ENCODE data around the gene COTL1.
"Not testable (repeated sequence)": the region's sequence is repeated elsewhere in the genome, so short reads cannot be mapped to it uniquely, and the experiment has no call there.

Gene COTL1

GRCh38 chr16:84641643-84642358, 23.9 kb upstream of the COTL1 start:
- no peak for DNase-seq

GRCh38 chr16:84640145-84640544, 22.3 kb upstream of the COTL1 start:
- no peak for DNase-seq

GRCh38 chr16:84638231-84638806, 20.4 kb upstream of the COTL1 start:
- DNase-seq: no peak

GRCh38 chr16:84637709-84638108, 19.8 kb upstream of the COTL1 start:
- DNase-seq: no peak

GRCh38 chr16:84635702-84636101, 17.8 kb upstream of the COTL1 start:
- DNase-seq: no peak

GRCh38 chr16:84633622-84634021, 15.7 kb upstream of the COTL1 start:
- DNase-seq: no peak

GRCh38 chr16:84632862-84633261, 15.0 kb upstream of the COTL1 start:
- not testable (repeated sequence) for DNase-seq

GRCh38 chr16:84631886-84632285, 14.0 kb upstream of the COTL1 start:
- no peak for DNase-seq

GRCh38 chr16:84631153-84631466, 13.2 kb upstream of the COTL1 start:
- no peak for DNase-seq

- DNase-seq: no peak
Measured at GRCh38 chr16:84630446-84631152, 12.7 kb upstream of the COTL1 start.

GRCh38 chr16:84630009-84630408, 12.1 kb upstream of the COTL1 start:
- DNase-seq: no peak

- DNase-seq: no peak
Measured at GRCh38 chr16:84629580-84629979, 11.7 kb upstream of the COTL1 start.

GRCh38 chr16:84628226-84628731, 10.4 kb upstream of the COTL1 start:
- no peak for DNase-seq

- no peak for DNase-seq
Measured at GRCh38 chr16:84625556-84625955, 7.7 kb upstream of the COTL1 start.

- not testable (repeated sequence) for DNase-seq
Measured at GRCh38 chr16:84620913-84621312, 3.0 kb upstream of the COTL1 start.

GRCh38 chr16:84618581-84619460, 943 bp upstream of the COTL1 start:
- DNase-seq: no peak

- DNase-seq: no peak
Measured at GRCh38 chr16:84617041-84617790, 662 bp downstream of the COTL1 start.

- no peak for DNase-seq
Measured at GRCh38 chr16:84616515-84616914, 1.4 kb downstream of the COTL1 start.

GRCh38 chr16:84614968-84615813, 2.7 kb downstream of the COTL1 start:
- DNase-seq: no peak

- DNase-seq: no peak
Measured at GRCh38 chr16:84614623-84614967, 3.3 kb downstream of the COTL1 start.

- DNase-seq: no peak
Measured at GRCh38 chr16:84614073-84614459, 3.8 kb downstream of the COTL1 start.

Data from effector CD8-positive, alpha-beta T cell (primary cell).